Epidermal melanocyte (primary cell): ENCODE measurements around the gene HOOK2.

Source experiments
- DNase-seq: peaks from one replicate; pipeline ENCODE4 v3.0.0; 2011; ENCODE audit warnings: low spot score; ENCODE audit not compliant: insufficient read length

Gene HOOK2

GRCh38 chr19:12783849-12784393, 8.6 kb upstream of the HOOK2 start:
- DNase-seq: no peak

GRCh38 chr19:12783291-12783848, 8.0 kb upstream of the HOOK2 start:
- DNase-seq: no peak

- DNase-seq: peak; percentile 83
Observed at GRCh38 chr19:12782424-12783290, 7.3 kb upstream of the HOOK2 start.

- no peak for DNase-seq
Observed at GRCh38 chr19:12782174-12782423, 6.7 kb upstream of the HOOK2 start.

GRCh38 chr19:12779162-12779993, 4.0 kb upstream of the HOOK2 start:
- no peak for DNase-seq

- no peak for DNase-seq
Observed at GRCh38 chr19:12778905-12779161, 3.5 kb upstream of the HOOK2 start.

GRCh38 chr19:12778017-12778904, 2.9 kb upstream of the HOOK2 start:
- no peak for DNase-seq

GRCh38 chr19:12777217-12778016, 2.1 kb upstream of the HOOK2 start:
- peak; percentile 84 for DNase-seq

- no peak for DNase-seq
Observed at GRCh38 chr19:12773571-12773970, 1.8 kb downstream of the HOOK2 start.

GRCh38 chr19:12772323-12772722, 3.0 kb downstream of the HOOK2 start:
- DNase-seq: no peak

GRCh38 chr19:12770922-12771321, 4.4 kb downstream of the HOOK2 start:
- no peak for DNase-seq

GRCh38 chr19:12769689-12770088, 5.7 kb downstream of the HOOK2 start:
- no peak for DNase-seq

GRCh38 chr19:12767666-12768065, 7.7 kb downstream of the HOOK2 start:
- no peak for DNase-seq

GRCh38 chr19:12767150-12767549, 8.2 kb downstream of the HOOK2 start:
- DNase-seq: no peak

- DNase-seq: peak; percentile 87
Observed at GRCh38 chr19:12766051-12766521, 9.3 kb downstream of the HOOK2 start.

GRCh38 chr19:12764698-12765097, 10.7 kb downstream of the HOOK2 start:
- DNase-seq: no peak

GRCh38 chr19:12763100-12763499, 12.3 kb downstream of the HOOK2 start:
- no peak for DNase-seq

GRCh38 chr19:12759686-12760085, 15.7 kb downstream of the HOOK2 start:
- DNase-seq: no peak

- DNase-seq: peak; percentile 89
Observed at GRCh38 chr19:12757544-12758274, 17.6 kb downstream of the HOOK2 start.
